Activated T-helper 1 cell treated with Interleukin-2 at 50 U/mL for 16 hours (primary cell): ENCODE results near the gene ADGRA1.

Experiments
- DNase-seq: peaks from one replicate; pipeline ENCODE4 v3.0.0-alpha.2; 2020; ENCODE audit warnings: low read depth

The ADGRA1 gene

DNA sequence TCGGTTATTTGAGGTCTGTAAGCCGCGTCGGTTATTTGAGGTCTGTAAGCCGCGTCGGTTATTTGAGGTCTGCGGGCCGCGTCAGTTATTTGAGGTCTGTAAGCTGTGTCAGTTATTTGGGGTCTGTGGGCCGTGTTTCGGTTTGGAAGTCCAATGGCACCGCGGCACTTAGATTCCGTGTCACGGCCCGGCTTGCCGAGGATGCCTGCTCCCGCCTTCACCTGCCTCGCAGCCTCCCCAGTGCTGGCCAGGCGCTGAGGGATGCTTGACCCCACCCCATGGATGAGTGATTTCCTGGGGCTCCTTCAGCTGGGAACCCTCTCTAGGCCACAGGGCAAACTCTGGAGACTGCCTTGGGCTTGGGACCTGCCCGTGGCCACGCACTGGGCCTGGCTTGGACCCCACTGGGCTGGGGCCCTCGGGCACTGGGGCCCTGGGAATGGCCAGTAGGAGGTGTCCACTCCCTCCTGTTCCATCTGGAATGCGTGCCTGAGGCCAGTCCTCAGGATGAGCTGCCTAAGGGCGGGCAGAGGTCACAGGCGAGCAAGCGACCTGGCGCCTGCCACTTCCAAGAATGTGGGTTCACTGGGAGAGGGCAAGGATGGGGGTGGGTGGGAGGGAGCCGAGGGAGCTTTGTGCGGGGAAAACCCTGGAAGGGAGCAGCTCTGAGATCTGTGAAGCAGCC is 25.6 kb downstream of the ADGRA1 start:
- no peak for DNase-seq

DNA sequence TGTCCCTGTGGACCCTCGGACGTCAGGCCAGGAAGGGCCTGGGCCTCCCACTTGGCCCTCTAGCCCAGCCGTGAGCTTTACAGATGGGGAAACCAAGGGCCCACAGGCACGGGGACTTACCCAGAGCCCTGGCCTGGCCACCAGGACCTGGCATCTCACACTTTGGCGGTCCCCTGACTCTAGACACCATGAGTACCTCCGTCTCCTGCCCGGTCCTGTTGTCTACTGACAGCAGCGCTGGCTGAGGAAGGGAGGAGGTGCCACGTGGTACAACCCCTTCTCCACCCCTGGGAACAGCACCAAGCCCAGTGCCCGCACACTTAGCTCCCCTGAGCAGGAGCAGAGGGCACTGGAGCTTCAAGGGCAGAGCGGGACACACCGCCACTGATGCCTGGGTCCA is 26.1 kb downstream of the ADGRA1 start:
- no peak for DNase-seq

DNA sequence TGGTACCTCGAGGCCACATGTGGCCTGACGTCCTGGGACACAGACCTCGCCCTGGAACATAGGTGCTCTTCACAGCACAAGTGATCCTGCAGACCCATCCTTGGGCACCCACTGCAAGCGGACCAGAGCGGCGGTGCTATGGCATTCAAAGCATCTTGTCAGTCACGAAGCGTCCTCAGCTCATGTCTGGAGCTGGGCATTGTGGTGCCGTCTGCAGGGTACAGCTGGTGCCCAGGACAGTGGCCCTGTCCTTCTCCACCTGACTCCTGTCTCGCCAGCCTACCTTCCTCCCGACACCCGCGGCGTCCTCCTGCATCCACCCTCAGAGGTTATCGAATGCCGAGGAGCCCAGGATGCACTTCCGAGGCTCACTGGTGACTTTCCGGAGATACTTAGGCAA is 26.5 kb downstream of the ADGRA1 start:
- DNase-seq: no peak

DNA sequence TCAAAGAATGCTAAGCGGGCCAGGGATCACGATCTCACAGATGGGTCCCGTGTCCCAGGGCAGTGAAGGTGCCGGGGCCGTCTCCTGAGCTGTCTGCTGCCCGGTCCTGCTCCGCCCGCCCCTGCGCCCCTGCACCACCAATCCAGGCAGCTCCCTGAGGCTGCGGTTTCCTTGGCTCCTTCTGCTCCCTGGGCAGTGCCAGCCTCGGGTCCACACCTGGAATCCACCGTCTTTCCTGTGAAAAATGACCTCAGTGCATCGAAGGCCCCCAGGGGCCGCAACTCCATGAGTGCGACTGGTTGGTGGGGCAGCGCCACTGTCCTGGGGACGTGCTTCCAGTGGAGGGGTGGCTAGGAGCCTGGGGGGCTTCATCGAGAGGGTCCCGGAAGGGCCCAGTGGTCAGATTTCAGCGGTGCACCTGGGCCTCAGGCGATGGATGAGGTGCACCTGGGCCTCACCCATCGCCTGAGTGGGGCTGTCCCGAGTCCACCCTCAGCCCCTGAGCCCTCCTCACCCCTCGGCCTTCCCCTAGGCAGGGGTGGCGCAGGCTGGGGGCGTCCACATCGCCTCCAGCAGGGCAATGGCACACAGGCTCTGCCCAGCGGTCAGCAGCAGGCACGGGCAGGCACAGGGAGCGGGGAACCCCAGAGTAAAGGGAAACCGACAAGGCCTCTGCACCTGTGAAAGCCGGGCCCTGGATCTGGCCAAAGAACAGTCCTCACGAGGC is 27.2 kb downstream of the ADGRA1 start:
- no peak for DNase-seq

DNA sequence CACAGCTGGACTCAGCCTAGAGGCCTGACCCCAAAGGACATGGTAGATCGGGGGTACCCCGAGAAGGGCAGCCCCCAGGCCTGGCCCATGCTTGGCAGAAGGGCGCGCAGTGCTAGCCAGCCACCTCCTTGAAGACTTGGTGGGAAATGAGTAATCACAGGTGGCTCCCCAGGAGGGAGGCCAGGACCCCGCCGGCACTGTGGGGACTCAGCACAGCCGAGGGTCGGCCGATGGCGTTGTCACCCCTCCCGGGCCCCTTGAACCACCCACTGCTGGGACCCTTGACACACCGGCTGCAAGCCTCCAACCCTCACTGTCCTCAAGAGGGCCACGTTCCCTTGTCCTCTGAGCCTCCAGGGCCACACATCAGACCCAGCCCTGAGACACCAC is 27.7 kb downstream of the ADGRA1 start:
- DNase-seq: no peak

DNA sequence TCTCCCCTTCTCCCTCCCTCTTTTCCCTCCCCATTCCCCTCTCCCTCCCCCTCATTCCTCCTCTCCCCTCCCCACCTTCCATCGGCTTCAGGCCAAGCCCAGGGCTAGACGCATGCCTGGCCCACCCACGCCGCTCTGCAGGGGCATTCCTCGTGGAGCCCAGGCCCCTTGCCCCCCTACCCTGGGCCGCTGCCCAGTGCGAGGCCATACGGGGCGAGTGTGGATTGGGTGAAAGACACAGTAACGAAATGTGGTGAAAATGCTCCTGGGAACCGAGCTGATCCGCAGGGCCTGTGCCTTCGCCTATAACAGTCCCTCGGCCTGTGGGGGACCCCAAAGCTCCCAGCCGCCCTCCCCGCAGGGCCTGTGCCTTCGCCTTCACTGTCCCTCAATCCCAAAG is 28.3 kb downstream of the ADGRA1 start:
- DNase-seq: no peak

DNA sequence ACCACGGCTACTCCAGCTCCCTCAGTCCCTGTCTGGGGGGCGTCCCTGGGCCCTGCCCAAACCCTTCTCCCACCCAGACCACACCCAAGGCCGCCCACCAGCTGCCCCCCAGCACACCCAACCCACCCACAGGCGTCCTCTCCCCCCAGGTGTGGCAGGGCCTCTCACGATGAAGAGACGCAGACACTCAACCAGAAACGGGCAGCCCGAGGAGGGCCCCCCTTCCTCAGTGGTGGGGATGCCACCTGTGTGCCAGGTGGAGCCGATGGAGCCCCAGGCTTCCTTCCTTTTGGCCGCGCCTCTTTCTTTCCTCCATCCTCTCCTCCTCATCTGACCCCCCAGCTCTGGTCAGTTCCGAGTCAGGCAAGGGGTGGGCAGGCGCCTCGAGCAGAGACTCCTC is 28.7 kb downstream of the ADGRA1 start:
- no peak for DNase-seq

DNA sequence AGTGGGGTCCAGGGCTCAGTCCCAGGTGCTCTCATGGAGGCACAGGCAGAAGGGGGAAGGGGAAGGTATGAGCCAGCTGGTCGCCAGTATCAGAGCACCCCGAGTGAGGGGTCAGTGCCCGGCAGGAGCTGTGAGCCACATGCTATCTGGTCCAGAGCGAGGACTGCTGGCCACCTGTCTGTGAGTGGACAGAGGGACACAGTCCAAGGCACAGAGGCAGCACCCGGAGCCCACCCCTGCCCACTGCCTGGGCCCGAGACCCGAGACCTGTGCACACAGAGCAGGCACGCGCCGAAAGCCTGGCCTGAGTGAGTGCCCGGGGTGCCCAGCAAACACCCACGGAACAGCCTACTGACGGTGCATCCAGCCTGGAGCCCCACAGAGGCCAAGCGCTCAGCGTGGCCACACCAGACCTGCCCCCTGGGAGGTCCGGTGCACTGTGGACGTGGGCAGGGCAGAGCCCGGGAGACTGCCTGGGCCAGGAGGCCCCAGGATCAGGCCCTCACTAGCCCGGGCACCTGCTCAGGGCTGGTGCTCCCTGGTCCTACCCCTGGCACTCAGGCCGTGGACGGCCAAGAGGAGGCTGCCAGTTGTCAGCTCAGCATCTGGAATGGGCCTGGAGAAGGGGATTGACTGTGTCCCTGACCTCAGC is 29.4 kb downstream of the ADGRA1 start:
- no peak for DNase-seq

DNA sequence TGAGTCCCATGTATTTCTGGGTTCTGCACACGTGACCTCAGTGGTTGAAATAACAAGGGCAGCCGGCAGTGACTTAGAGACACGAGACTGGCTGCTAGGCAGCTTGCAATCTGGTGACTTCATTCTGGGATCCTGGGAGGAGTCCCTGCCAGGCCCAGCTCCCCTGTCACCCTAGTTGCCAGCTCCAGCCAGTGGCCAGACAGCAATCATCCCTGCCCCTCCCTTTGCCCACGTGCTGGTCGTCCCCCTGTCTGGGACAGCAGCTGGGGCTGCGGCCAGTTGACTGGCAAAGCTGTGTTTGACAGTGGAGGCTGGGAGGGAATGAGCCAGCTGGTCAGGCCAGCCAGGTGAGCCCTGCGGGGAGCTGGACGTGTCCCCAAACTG is 30.0 kb downstream of the ADGRA1 start:
- DNase-seq: no peak

DNA sequence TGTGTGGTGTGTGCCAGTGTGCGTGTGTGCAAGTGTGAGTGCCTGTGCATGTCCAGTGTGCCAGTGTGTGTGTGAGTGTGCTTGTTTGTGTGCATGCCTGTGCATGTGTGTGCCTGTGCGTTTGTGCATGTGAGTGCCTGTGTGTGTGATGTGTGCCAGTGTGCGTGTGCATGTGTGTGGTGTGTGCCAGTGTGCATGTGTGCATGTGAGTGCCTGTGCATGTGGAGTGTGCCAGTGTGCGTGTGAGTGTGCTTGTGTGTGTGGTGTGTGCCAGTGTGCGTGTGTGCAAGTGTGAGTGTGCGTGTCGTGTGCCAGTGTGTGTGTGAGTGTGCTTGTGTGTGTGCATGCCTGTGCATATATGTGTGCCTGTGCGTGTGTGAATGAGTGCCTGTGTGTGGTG is 33.8 kb downstream of the ADGRA1 start:
- no peak for DNase-seq

DNA sequence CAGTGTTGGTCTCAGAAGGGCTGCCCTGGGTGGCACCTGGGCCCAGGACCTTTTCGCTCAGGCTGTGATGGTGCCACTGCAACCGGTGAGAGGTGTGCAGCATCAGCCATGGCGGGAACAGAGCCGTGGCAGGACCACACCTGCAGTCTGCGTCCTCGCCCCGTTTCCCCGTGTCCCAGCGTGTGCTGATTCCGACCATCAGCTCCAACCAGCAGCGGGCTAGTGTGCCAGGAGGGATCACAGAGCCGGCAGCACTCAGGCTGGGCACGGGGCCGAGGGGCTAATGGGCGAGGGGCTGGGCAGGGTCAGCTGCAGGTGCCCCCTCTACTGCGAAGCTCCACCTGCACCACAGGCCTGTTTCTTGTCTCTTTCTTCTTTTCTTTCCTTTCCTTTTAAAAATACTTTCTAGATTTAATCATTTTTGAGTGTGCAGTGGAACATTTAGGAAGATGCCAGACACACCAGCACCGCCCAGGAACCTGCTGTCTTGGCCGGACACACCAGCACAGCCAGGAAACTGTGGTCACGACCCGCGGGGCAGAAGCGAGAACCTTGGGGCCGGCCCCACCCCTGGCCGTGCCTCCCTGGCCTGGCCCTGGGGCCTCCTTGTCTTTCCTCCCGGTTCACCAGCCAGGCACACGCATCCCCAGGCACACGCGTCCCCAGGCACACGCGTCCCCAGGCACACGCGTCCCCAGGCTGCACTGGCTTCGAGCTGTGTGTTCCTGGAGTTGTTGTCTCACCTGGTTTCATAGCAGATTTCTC is 34.6 kb downstream of the ADGRA1 start:
- DNase-seq: no peak

DNA sequence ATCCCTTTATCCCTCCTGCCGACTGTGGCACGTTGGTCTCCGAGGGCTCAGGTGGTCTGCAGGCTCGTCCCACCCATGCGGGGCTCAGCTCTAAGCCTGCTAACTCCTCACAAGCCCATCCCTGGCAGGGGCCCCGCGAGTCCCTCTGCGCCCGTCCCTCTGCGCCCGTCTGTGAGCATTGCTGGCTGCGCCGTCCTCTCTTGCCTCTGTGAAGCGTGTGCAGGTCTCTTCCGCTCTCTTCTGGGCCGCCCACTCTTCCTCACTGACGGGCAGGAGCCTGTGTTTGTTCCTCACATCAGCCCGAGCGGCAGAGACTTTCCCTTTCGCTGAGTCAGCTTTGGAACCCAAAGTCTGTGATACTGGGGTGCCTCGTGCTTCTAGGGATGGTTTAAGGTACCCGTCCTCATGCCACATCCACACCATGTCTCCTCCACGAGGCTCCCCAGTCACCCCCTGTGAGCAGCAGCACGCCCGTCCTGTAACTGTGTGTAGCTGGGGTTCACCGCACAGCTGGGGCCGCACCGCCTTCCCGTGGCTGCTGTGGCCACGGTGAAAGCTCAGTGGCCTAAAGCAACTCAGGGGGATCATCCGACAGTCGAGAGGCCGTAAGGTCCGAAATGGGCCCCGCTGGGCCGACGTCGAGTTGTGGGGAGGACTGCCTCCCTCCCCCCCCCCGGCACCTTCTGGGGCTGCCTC is 35.5 kb downstream of the ADGRA1 start:
- no peak for DNase-seq

DNA sequence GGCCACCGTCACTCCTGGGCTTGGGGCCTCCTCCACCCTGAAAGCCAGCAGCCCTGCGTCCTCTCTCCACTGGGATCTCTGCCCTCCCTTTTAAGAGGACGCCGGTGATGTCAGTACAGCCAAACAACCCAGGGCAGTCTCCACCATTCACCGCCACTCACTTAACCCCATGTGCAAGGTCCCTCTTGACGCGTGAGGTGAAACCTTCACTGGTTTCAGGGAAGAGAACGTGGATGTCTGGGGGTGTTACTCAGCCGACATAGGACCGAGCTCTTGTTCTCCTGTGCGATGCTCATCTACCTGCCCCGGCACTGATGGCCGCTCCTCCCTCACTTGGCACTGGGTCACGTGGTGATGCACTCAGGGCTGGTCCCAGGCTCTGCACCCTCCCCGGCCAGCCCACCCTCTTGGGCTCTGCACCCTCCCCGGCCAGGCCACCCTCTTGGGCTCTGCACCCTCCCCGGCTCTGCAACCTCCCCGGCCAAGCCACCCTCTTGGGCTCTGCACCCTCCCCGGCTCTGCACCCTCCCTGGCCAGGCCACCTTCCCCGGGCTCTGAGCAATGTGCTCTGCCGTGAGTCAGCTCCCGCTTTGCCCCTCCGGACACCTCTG is 36.1 kb downstream of the ADGRA1 start:
- DNase-seq: no peak

DNA sequence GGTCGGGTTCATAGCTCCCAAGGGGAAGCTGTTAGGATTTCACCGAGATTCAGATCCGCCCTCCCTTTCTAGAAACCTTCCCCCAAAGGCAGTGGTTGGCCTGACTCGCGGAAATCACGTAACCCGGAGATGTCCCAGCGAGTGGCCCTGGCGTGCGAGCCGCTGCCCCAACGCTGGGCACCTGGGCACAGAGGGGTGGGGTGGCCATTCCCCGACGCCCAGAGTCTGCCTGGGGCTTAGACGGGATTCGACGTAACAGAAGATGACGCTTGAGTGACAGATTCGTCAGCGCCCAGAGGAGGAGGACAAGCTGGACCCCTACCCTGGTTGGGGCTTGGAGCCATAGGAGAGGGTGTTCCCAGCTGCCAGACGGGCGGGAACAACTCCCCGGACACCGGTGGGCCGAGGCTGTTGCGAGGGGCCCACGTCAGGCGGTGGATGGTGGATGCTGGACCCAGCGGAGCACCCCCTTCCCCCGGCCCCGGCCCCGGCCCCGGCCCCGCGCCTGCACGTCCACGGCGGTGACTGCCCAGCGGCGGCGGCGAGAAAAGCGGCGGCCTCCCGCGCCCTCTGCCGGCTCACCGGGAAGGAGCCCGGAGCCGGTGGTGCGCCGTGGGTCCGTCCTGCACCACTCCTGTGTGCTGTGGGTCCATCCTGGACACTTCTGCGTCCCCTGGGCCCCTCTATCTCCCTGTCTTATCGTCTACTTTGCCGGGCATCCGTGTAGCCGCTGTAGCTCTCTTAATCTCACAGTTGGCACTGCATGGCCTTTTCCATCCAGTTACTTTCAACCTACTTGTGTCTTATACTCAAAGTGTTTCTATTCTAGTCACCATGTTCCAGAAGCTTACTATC is 36.9 kb downstream of the ADGRA1 start:
- DNase-seq: no peak

DNA sequence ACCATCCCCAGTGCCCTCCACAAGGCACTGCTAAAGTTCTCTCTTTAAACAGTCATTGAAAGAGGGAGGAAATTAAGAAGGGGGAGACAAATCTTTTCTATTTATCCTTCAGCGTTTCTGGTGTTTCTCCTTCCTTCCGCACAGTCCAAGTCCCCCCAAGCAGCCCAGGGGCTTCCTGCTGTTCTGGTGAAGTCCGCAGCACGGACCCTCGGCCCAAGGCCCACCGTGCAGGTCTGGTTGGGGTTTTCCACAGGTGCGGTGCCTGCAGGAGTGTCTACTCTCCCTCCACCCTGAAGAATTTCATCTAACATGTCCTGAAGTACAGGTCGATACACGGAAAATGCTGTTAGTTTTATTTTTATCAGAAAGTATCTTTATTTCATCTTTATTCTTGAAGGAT is 38.2 kb downstream of the ADGRA1 start:
- no peak for DNase-seq

DNA sequence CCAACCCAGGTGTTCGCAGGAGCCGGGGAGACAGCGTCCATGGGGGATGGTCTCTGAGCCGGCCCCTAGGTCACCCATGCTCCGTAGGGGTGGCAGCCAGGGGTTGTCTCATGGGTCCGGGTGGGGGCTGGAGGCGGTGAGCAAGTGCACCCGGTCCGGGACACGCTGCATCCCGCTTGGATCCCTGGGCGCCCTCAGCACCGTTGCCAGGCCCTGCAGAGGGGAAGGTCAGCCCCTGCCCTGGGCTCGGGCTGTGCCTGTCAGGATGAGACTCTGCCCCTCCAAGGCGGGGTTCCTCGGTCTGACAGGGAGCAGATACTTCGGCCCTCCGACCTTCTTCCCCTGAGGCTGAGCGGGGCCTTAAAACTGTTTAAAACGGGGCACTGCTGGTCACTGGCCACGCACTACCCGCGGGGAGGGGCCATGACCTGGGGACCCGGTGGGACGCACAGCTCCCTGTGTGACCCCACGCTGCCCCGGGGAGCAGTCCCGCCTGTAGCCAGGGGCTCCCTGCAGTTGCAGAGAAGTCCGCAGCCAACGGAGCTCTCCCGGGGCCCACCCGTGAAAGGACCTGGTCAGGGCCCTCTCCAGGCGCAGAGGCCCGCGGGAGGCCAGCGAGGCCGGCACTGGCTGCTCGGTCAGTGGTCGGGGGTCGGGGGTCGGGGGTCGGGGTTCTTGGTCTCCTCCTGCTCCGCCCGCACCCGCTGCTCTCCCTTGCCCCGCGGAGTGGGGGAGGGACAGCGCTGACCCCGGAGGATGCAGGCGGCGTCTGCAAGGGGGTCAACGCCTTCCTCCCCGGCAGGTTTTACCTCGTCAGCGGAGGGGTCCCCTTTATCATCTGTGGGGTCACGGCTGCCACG is 38.9 kb downstream of the ADGRA1 start:
- DNase-seq: no peak

DNA sequence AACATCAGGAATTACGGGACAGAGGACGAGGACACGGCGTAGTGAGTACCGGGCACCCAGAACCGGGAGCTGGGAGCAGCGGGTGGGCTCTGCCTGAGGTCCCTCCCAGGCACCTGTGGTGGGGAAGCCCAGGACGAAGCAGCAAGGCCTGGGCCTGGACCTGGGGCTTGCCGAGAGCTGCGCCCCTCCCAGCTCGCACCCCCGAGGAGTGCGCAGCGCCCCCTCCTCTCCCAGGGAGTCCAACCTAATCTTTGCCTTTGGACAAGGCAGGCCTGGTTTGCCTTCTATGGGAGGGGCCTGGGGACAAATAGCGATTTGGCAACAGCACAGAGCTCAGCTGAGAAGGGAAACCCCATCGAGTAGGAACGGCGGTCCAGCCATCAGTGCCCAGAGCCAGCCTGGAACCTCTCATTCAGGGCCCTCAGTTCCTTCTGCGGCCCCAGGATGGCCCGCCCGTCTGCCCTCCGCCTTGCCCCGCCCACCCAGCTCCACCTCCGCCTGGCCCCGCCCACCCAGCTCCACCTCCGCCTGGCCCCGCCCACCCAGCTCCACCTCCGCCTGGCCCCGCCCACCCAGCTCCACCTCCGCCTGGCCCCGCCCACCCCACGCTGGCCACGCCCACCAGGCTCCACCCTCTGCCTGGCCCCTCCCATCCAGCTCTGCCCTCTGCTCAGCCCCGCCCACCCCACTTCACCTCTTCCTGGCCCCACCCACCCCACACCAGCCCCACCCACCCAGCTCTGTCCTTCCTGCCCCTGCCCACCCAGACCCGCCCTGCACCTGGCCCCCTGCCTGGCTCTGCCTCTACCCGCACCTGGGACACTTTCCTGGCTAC is 39.8 kb downstream of the ADGRA1 start:
- DNase-seq: peak; percentile 11

DNA sequence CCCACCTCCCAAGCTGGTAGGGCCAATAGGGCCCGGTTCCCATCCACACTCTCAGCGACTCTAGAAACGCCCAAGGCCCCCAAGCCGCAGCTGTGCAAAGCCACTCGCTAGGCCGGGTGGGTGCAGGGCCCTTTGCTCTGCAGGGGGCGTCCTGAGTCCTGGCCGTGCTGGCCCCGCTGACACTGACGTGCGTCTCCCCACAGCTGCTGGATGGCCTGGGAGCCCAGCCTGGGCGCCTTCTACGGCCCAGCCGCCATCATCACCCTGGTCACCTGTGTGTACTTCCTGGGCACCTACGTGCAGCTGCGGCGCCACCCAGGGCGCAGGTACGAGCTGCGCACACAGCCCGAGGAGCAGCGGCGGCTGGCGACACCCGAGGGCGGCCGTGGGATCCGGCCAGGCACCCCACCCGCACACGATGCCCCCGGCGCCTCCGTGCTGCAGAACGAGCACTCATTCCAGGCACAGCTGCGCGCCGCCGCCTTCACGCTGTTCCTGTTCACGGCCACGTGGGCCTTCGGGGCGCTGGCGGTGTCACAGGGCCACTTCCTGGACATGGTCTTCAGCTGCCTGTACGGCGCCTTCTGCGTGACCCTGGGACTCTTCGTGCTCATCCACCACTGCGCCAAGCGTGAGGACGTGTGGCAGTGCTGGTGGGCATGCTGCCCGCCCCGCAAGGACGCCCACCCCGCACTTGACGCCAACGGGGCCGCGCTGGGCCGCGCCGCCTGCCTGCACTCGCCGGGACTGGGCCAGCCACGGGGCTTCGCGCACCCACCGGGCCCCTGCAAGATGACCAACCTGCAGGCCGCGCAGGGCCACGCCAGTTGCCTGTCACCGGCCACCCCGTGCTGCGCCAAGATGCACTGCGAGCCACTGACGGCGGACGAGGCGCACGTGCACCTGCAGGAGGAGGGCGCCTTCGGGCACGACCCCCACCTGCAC is 40.7 kb downstream of the ADGRA1 start:
- DNase-seq: no peak
